ENCODE data around the gene ZBTB9.

Gene ZBTB9

GRCh38 chr6:33433544-33434191 is 20.7 kb upstream of the ZBTB9 start:
- DNase-seq: no peak

- DNase-seq: no peak
Measured at GRCh38 chr6:33434961-33435360, 19.4 kb upstream of the ZBTB9 start.

- DNase-seq: no peak
Measured at GRCh38 chr6:33437666-33438065, 16.7 kb upstream of the ZBTB9 start.

GRCh38 chr6:33438978-33439594 is 15.3 kb upstream of the ZBTB9 start:
- no peak for DNase-seq

GRCh38 chr6:33439956-33440648 is 14.3 kb upstream of the ZBTB9 start:
- DNase-seq: no peak

GRCh38 chr6:33440649-33441309 is 13.6 kb upstream of the ZBTB9 start:
- no peak for DNase-seq

- DNase-seq: no peak
Measured at GRCh38 chr6:33441457-33441856, 12.9 kb upstream of the ZBTB9 start.

GRCh38 chr6:33442283-33442682 is 12.1 kb upstream of the ZBTB9 start:
- DNase-seq: no peak

- DNase-seq: no peak
Measured at GRCh38 chr6:33443025-33443424, 11.4 kb upstream of the ZBTB9 start.

- no peak for DNase-seq
Measured at GRCh38 chr6:33443619-33444504, 10.5 kb upstream of the ZBTB9 start.

- DNase-seq: no peak
Measured at GRCh38 chr6:33445119-33445603, 9.2 kb upstream of the ZBTB9 start.

GRCh38 chr6:33446356-33446755 is 8.0 kb upstream of the ZBTB9 start:
- DNase-seq: no peak

GRCh38 chr6:33450434-33450833 is 3.9 kb upstream of the ZBTB9 start:
- no peak for DNase-seq

GRCh38 chr6:33451606-33452005 is 2.8 kb upstream of the ZBTB9 start:
- no peak for DNase-seq

- DNase-seq: no peak
Measured at GRCh38 chr6:33452496-33452895, 1.9 kb upstream of the ZBTB9 start.

GRCh38 chr6:33453393-33454008 is 875 bp upstream of the ZBTB9 start:
- no peak for DNase-seq

GRCh38 chr6:33455051-33455450 is 675 bp downstream of the ZBTB9 start:
- no peak for DNase-seq

- DNase-seq: no peak
Measured at GRCh38 chr6:33456156-33456555, 1.8 kb downstream of the ZBTB9 start.

GRCh38 chr6:33458676-33459075 is 4.3 kb downstream of the ZBTB9 start:
- no peak for DNase-seq

- DNase-seq: no peak
Measured at GRCh38 chr6:33459226-33459625, 4.8 kb downstream of the ZBTB9 start.

GRCh38 chr6:33466075-33466735 is 11.8 kb downstream of the ZBTB9 start:
- DNase-seq: no peak

- DNase-seq: no peak
Measured at GRCh38 chr6:33467091-33467490, 12.7 kb downstream of the ZBTB9 start.

All from CD4-positive, alpha-beta T cell treated with Interleukin-15 for 1 hour (primary cell).